22Rv1 (cell line): ENCODE data around the gene ADAMTS17.

Experiments used
- CTCF ChIP-seq: fragments of 450-650 bp; IDR thresholded peaks from 2 replicates; pipeline ENCODE4 v1.5.1; 2017; ENCODE audit warnings: mild to moderate bottlenecking
- ZFX ChIP-seq: fragments of 450-650 bp; IDR thresholded peaks from 2 replicates; pipeline ENCODE4 v1.6.1; 2017; ENCODE audit warnings: antibody characterized with exemption, borderline replicate concordance

GRCh38 chr15:100116416-100117190, 225.2 kb downstream of the ADAMTS17 start:
- TF ChIP-seq CTCF = no peak
- TF ChIP-seq ZFX = no peak
